ENCODE data around the gene KRTAP27-1.

The KRTAP27-1 gene

GRCh38 chr21:30345014-30345413, 7.5 kb upstream of the KRTAP27-1 start:
- H2AFZ ChIP-seq (ENCODE audit: low read length), result no peak overlapping the region
- no peak overlapping the region for H3K9ac ChIP-seq (ENCODE audit: low read depth, low read length, poor library complexity)
- no peak overlapping the region for H3K4me2 ChIP-seq (ENCODE audit: insufficient read depth, low read length, poor library complexity, severe bottlenecking)
- no peak overlapping the region for H3K4ac ChIP-seq (ENCODE audit: low read length)
- no peak overlapping the region for H4K91ac ChIP-seq (ENCODE audit: low read depth, low read length, poor library complexity)
- H3K18ac ChIP-seq (ENCODE audit: low read length), result no peak overlapping the region
- no peak overlapping the region for H3K14ac ChIP-seq (ENCODE audit: low read length)
- no peak overlapping the region for H2BK120ac ChIP-seq (ENCODE audit: low read depth, low read length)
- no peaks in the 10 kb centered on the region for H3K4me1 ChIP-seq (ENCODE audit: control insufficient read depth in 2 of 2, insufficient read depth in 1 of 2, low read depth in 1 of 2, low read length in 2 of 2)
- H3K9me3 ChIP-seq (replicated peaks in 1 of 2; ENCODE audit: control insufficient read depth in 2 of 2, insufficient read depth in 1 of 2, low read depth in 1 of 2, low read length in 2 of 2), result peaks cover 0 to 2% of the 10 kb centered on the region in 2 donors
- H3K23ac ChIP-seq (ENCODE audit: low read depth, low read length, poor library complexity), result no peak overlapping the region
- no peak overlapping the region for H2BK5ac ChIP-seq (ENCODE audit: low read length)
- H3K79me1 ChIP-seq (ENCODE audit: low read depth, low read length), result no peaks in the 10 kb centered on the region
- H3K36me3 ChIP-seq (replicated peaks in 1 of 2; ENCODE audit: control insufficient read depth in 2 of 2, insufficient read depth in 2 of 2, low read length in 2 of 2), result no peaks in the 10 kb centered on the region
- no peak for DNase-seq (ENCODE audit: low spot score)
- no peaks in the 10 kb centered on the region for H3K27me3 ChIP-seq (ENCODE audit: control insufficient read depth in 3 of 3, insufficient read depth in 3 of 3, low read depth in 1 of 3, low read length in 3 of 3)
- H4K8ac ChIP-seq (ENCODE audit: low read depth, low read length), result no peak overlapping the region
- WGBS, 2 donors (ENCODE audit: extremely low coverage in 2 of 2, insufficient read length in 2 of 2, insufficient replicate concordance in 1 of 2), result no CpG with 5 or more reads among the region's 2 CpGs
- H2AK5ac ChIP-seq (ENCODE audit: low read depth, low read length), result no peak overlapping the region
- H3K27ac ChIP-seq (replicated peaks; ENCODE audit: low read length), result no peak overlapping the region
- no peak overlapping the region for H2BK12ac ChIP-seq (ENCODE audit: low read length)
- no peak overlapping the region for H2BK15ac ChIP-seq (ENCODE audit: low read length)
- H3K4me3 ChIP-seq (ENCODE audit: low read length in 2 of 2), result no peak overlapping the region

GRCh38 chr21:30340714-30341573, 3.5 kb upstream of the KRTAP27-1 start:
- Histone ChIP-seq H3K18ac (ENCODE audit: low read length) (no peak overlapping the region), H2BK120ac (ENCODE audit: low read depth, low read length) (no peak overlapping the region), H3K4me1 (ENCODE audit: control insufficient read depth in 2 of 2, insufficient read depth in 1 of 2, low read depth in 1 of 2, low read length in 2 of 2) (no peaks in the 10 kb centered on the region), H3K4me2 (ENCODE audit: insufficient read depth, low read length, poor library complexity, severe bottlenecking) (no peak overlapping the region), H3K27me3 (ENCODE audit: control insufficient read depth in 3 of 3, insufficient read depth in 3 of 3, low read depth in 1 of 3, low read length in 3 of 3) (no peaks in the 10 kb centered on the region), H4K8ac (ENCODE audit: low read depth, low read length) (no peak overlapping the region), H2BK15ac (ENCODE audit: low read length) (no peak overlapping the region), H2BK5ac (ENCODE audit: low read length) (no peak overlapping the region), H2AK5ac (ENCODE audit: low read depth, low read length) (no peak overlapping the region), H3K27ac (replicated peaks; ENCODE audit: low read length) (no peak overlapping the region), H3K14ac (ENCODE audit: low read length) (no peak overlapping the region), H3K4me3 (ENCODE audit: low read length in 2 of 2) (no peak overlapping the region), H3K9ac (ENCODE audit: low read depth, low read length, poor library complexity) (no peak overlapping the region), H3K79me1 (ENCODE audit: low read depth, low read length) (no peaks in the 10 kb centered on the region), H3K4ac (ENCODE audit: low read length) (no peak overlapping the region), H3K9me3 (replicated peaks in 1 of 2; ENCODE audit: control insufficient read depth in 2 of 2, insufficient read depth in 1 of 2, low read depth in 1 of 2, low read length in 2 of 2) (peaks cover 0 to 2% of the 10 kb centered on the region in 2 donors), H4K91ac (ENCODE audit: low read depth, low read length, poor library complexity) (no peak overlapping the region), H2BK12ac (ENCODE audit: low read length) (no peak overlapping the region), H2AFZ (ENCODE audit: low read length) (no peak overlapping the region), H3K36me3 (replicated peaks in 1 of 2; ENCODE audit: control insufficient read depth in 2 of 2, insufficient read depth in 2 of 2, low read length in 2 of 2) (no peaks in the 10 kb centered on the region), H3K23ac (ENCODE audit: low read depth, low read length, poor library complexity) (no peak overlapping the region)
- DNase-seq (ENCODE audit: low spot score), result peak; percentile 29
- WGBS, 2 donors (ENCODE audit: extremely low coverage in 2 of 2, insufficient read length in 2 of 2, insufficient replicate concordance in 1 of 2), result no CpG with 5 or more reads among the region's 2 CpGs

GRCh38 chr21:30338717-30339116, 1.2 kb upstream of the KRTAP27-1 start:
- Histone ChIP-seq H3K4me3 (ENCODE audit: low read length in 2 of 2) (no peak overlapping the region), H3K27ac (replicated peaks; ENCODE audit: low read length) (no peak overlapping the region), H3K4me1 (ENCODE audit: control insufficient read depth in 2 of 2, insufficient read depth in 1 of 2, low read depth in 1 of 2, low read length in 2 of 2) (no peaks in the 10 kb centered on the region), H2BK15ac (ENCODE audit: low read length) (no peak overlapping the region), H3K79me1 (ENCODE audit: low read depth, low read length) (no peaks in the 10 kb centered on the region), H2AFZ (ENCODE audit: low read length) (no peak overlapping the region), H2BK5ac (ENCODE audit: low read length) (no peak overlapping the region), H4K8ac (ENCODE audit: low read depth, low read length) (no peak overlapping the region), H3K18ac (ENCODE audit: low read length) (no peak overlapping the region), H2BK12ac (ENCODE audit: low read length) (no peak overlapping the region), H3K23ac (ENCODE audit: low read depth, low read length, poor library complexity) (no peak overlapping the region), H3K4ac (ENCODE audit: low read length) (no peak overlapping the region), H3K9me3 (replicated peaks in 1 of 2; ENCODE audit: control insufficient read depth in 2 of 2, insufficient read depth in 1 of 2, low read depth in 1 of 2, low read length in 2 of 2) (no peaks in the 10 kb centered on the region), H4K91ac (ENCODE audit: low read depth, low read length, poor library complexity) (no peak overlapping the region), H3K4me2 (ENCODE audit: insufficient read depth, low read length, poor library complexity, severe bottlenecking) (no peak overlapping the region), H3K27me3 (ENCODE audit: control insufficient read depth in 3 of 3, insufficient read depth in 3 of 3, low read depth in 1 of 3, low read length in 3 of 3) (no peaks in the 10 kb centered on the region), H3K36me3 (replicated peaks in 1 of 2; ENCODE audit: control insufficient read depth in 2 of 2, insufficient read depth in 2 of 2, low read length in 2 of 2) (no peaks in the 10 kb centered on the region), H2BK120ac (ENCODE audit: low read depth, low read length) (no peak overlapping the region), H3K9ac (ENCODE audit: low read depth, low read length, poor library complexity) (no peak overlapping the region), H3K14ac (ENCODE audit: low read length) (no peak overlapping the region), H2AK5ac (ENCODE audit: low read depth, low read length) (no peak overlapping the region)
- no CpG with 5 or more reads among the region's 4 CpGs for WGBS, 2 donors (ENCODE audit: extremely low coverage in 2 of 2, insufficient read length in 2 of 2, insufficient replicate concordance in 1 of 2)
- no peak for DNase-seq (ENCODE audit: low spot score)

- H3K4me2 ChIP-seq (ENCODE audit: insufficient read depth, low read length, poor library complexity, severe bottlenecking), result no peak overlapping the region
- H2AFZ ChIP-seq (ENCODE audit: low read length), result no peak overlapping the region
- H3K9me3 ChIP-seq (replicated peaks in 1 of 2; ENCODE audit: control insufficient read depth in 2 of 2, insufficient read depth in 1 of 2, low read depth in 1 of 2, low read length in 2 of 2), result no peaks in the 10 kb centered on the region
- no peaks in the 10 kb centered on the region for H3K79me1 ChIP-seq (ENCODE audit: low read depth, low read length)
- H3K4ac ChIP-seq (ENCODE audit: low read length), result no peak overlapping the region
- H3K18ac ChIP-seq (ENCODE audit: low read length), result no peak overlapping the region
- no peak overlapping the region for H2AK5ac ChIP-seq (ENCODE audit: low read depth, low read length)
- H2BK15ac ChIP-seq (ENCODE audit: low read length), result no peak overlapping the region
- H3K36me3 ChIP-seq (replicated peaks in 1 of 2; ENCODE audit: control insufficient read depth in 2 of 2, insufficient read depth in 2 of 2, low read length in 2 of 2), result no peaks in the 10 kb centered on the region
- no peaks in the 10 kb centered on the region for H3K27me3 ChIP-seq (ENCODE audit: control insufficient read depth in 3 of 3, insufficient read depth in 3 of 3, low read depth in 1 of 3, low read length in 3 of 3)
- H2BK120ac ChIP-seq (ENCODE audit: low read depth, low read length), result no peak overlapping the region
- H3K27ac ChIP-seq (replicated peaks; ENCODE audit: low read length), result no peak overlapping the region
- DNase-seq (ENCODE audit: low spot score), result no peak
- no peaks in the 10 kb centered on the region for H3K4me1 ChIP-seq (ENCODE audit: control insufficient read depth in 2 of 2, insufficient read depth in 1 of 2, low read depth in 1 of 2, low read length in 2 of 2)
- no peak overlapping the region for H3K14ac ChIP-seq (ENCODE audit: low read length)
- no peak overlapping the region for H2BK12ac ChIP-seq (ENCODE audit: low read length)
- H2BK5ac ChIP-seq (ENCODE audit: low read length), result no peak overlapping the region
- no peak overlapping the region for H4K8ac ChIP-seq (ENCODE audit: low read depth, low read length)
- no peak overlapping the region for H3K4me3 ChIP-seq (ENCODE audit: low read length in 2 of 2)
- no peak overlapping the region for H4K91ac ChIP-seq (ENCODE audit: low read depth, low read length, poor library complexity)
- no peak overlapping the region for H3K23ac ChIP-seq (ENCODE audit: low read depth, low read length, poor library complexity)
- H3K9ac ChIP-seq (ENCODE audit: low read depth, low read length, poor library complexity), result no peak overlapping the region
These were observed 278 bp upstream of the KRTAP27-1 start for GRCh38 chr21:30337772-30338171.
